Measurements from ENCODE around the gene CCDC85B.

The CCDC85B gene

DNA sequence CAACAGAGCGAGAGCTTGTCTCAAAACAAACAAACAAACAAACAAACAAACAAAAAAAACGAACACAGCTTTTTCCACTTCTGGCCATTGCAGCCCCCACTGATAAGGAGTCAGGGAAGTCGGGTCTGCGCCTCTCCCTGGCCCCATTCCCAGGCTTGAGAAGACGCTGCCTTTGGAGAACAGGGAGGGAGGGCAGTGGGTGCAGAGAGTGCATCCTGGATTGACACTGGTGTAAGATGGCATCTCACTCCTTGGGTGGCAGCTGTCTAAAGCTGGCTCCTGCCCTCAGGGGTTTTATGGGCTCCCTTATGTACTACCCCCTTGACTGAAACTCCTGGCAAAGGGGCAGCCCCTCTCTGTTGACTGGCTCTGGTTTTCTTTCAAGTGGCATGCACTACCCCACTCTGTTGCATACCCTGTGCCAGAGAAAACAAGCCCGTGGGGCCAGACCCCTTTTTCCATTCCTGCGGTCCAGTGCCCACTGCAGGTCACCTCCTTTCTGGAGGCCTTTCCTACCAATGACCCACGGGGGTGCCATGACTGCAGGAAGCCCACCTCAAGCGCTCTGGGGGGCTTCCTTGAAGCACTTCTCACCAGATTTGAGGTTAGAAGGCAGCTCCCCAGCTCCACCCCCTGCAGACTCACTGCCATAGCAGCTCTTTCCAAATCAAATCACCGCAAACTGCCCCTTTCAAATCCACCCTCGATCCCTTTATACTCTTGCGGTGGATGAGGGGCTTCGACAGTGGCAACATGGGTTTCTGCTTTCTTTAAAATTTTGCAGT is 41.5 kb downstream of the CCDC85B start:
- no peak for DNase-seq (ENCODE audit: low read depth in 2 of 2)

DNA sequence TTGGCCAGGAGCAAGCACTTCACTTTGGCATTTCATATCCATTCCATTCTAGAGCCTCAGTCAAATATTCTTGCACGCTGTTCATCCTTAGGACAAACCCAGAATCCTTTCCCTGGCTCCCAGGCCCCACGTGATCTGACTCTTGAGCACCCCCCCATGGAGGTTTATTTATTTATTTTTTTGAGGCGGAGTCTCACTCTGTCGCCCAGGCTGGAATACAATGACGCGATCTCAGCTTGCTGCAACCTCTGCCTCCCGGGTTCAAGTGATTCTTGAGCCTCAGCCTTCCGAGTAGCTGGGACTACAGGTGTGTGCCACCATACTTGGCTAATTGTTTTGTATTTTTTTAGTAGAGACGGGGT is 42.1 kb downstream of the CCDC85B start:
- no peak for DNase-seq (ENCODE audit: low read depth in 2 of 2)

DNA sequence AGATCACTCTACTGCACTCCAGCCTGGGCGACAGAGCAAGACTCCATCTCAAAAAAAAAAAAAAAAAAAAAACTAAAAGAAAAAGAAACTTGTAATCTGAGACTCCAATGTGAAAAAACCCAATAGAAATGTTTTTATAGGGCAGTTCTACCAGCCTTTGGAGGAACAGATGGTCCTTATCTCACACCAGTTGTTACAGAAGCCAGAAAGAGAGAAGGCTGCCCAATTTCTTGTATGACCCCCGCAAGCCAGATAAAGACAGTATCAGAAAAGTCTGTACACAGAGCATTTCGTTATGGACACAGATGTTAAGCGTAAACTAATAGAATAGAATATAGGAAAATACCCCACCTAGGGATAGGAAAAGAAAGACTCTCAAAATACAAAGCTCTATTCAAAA is 43.5 kb downstream of the CCDC85B start:
- no peak for DNase-seq (ENCODE audit: low read depth in 2 of 2)

DNA sequence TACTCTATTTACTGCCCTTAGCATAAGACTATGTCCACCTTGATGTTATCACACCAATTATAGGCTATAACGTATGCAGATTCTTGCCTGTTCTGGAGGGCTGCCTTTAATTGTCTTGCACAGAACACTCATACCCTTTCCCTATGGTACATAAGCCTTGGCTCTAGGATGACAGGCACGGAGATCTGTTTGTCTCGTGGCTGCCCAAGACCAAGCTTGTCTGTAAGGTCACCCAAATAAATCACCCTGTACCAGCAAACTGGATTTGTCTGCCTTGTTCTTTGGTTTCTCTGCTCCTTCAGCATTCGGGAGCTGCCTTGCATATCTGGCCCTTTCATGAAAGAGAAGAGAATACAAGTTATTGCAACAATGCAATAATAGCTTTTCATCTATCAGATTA is 47.3 kb downstream of the CCDC85B start:
- no peak for DNase-seq (ENCODE audit: low read depth in 2 of 2)

All from fibroblast of skin of left quadriceps (primary cell).